Lower leg skin (tissue), 4 donors: ENCODE measurements around the gene NTF4. TPM values are rescaled to one million over a fixed set of nuclear protein-coding genes. Genes with fewer than 3 reads are reported as not detected.
"Not testable (repeated sequence)": the region's sequence is repeated elsewhere in the genome, so short reads cannot be mapped to it uniquely, and the experiment has no call there.

ENCODE experiments used
- DNase-seq, 2 donors: peaks; one replicate each; pipeline ENCODE4 v3.0.0-alpha.2; 2019; ENCODE audit warnings: low spot score in 2 of 2
- H3K4me3 ChIP-seq: fragments of 200-600 bp; sonication (generic); 2 replicates; pipeline ENCODE4 v1.5.1; 2017; ENCODE audit warnings: mild to moderate bottlenecking, low read depth; ENCODE audit not compliant: poor library complexity, severe bottlenecking
- POLR2A ChIP-seq, 2 donors: fragments of 450-650 bp; IDR thresholded peaks; one replicate each; pipeline ENCODE4 v1.6.1; 2016 to 2017; ENCODE audit warnings: antibody characterized with exemption in 2 of 2, mild to moderate bottlenecking in 1 of 2, moderate library complexity in 1 of 2
- WGBS, 2 donors: methylation state at CpG; one replicate each; pipeline ENCODE4 v1.1.5; 2018; 5-methylcytosine and 5-hydroxymethylcytosine counted together
- intact Hi-C: fragments of 100-400 bp; cut with DNase I; formaldehyde crosslinking; loops from one replicate; pipeline ENCODE4 v1.15.0; 2023; ENCODE audit warnings: low total_unique reads
- total RNA-seq, 4 donors: library from RNA; depleted of rRNA; stranded (reverse); fragments of >200 nt; gene quantifications; one replicate each; pipeline ENCODE4 v1.1.0, GENCODE V29; 2016
- TF ChIP-seq, protein P1 (sequence below), 3 donors: fragments of 450-650 bp; IDR thresholded peaks; one replicate each; pipeline ENCODE4 v1.5.1; 2016; ENCODE audit warnings: antibody characterized with exemption in 3 of 3, mild to moderate bottlenecking in 3 of 3, moderate library complexity in 2 of 3

The NTF4 gene
- total RNA-seq, 4 donors from 2014 or later = 7.4 to 16.8 (median 8.4) TPM

DNA sequence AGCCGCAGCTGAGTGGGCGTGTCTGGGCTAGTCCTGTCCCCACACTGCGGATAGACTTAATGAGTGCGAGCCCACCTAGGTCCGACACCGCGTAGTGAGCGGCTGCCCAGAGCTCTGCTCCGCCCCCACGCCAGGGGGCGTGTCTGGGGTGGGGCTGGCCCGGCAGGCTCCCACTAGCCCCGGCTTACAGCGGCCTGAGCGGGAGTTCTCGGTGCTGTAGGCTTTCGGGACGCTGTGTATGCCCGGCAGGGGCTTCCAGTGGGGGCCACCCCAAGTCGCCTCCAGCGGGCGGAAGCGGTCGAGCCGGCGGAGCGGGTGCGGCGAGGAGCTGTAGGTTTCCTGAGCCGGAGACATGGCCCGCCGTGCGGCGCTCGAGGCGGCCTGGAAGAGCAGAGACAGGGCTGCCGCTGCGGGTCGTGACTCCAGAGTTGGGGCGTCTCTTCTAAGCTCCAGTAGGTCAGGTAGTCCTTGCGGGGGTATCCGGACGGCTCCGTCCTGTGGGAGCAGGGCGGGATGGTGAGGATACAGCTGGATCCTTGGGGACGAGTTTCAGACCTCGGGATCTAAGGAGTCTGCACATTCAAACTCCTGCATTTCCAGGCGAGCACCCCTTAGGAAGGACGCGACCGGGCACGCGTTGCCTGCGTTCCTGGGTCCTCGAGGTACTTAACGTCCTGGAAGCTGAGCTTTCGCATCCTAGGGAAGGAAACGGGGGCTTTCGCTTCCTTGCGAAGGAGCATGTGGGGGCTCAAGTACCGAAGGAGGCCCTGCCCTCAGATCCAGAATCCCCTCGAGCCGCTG lies 8.3 kb downstream of the NTF4 start:
- intact Hi-C loops = no loop called here
- H3K4me3 ChIP-seq = peak overlapping the region; percentile 17
- DNase-seq = peak in 1 of 2 donors; percentile 90
- 0 to 1% methylated on average over 38 to 48 of the region's 63 CpGs for WGBS, 2 donors
- no peak for TF ChIP-seq POLR2A (IDR thresholded peaks at IDR 0.05)
- TF ChIP-seq, protein P1, sequence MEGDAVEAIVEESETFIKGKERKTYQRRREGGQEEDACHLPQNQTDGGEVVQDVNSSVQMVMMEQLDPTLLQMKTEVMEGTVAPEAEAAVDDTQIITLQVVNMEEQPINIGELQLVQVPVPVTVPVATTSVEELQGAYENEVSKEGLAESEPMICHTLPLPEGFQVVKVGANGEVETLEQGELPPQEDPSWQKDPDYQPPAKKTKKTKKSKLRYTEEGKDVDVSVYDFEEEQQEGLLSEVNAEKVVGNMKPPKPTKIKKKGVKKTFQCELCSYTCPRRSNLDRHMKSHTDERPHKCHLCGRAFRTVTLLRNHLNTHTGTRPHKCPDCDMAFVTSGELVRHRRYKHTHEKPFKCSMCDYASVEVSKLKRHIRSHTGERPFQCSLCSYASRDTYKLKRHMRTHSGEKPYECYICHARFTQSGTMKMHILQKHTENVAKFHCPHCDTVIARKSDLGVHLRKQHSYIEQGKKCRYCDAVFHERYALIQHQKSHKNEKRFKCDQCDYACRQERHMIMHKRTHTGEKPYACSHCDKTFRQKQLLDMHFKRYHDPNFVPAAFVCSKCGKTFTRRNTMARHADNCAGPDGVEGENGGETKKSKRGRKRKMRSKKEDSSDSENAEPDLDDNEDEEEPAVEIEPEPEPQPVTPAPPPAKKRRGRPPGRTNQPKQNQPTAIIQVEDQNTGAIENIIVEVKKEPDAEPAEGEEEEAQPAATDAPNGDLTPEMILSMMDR (IDR thresholded peaks at IDR 0.05) = no peak

DNA sequence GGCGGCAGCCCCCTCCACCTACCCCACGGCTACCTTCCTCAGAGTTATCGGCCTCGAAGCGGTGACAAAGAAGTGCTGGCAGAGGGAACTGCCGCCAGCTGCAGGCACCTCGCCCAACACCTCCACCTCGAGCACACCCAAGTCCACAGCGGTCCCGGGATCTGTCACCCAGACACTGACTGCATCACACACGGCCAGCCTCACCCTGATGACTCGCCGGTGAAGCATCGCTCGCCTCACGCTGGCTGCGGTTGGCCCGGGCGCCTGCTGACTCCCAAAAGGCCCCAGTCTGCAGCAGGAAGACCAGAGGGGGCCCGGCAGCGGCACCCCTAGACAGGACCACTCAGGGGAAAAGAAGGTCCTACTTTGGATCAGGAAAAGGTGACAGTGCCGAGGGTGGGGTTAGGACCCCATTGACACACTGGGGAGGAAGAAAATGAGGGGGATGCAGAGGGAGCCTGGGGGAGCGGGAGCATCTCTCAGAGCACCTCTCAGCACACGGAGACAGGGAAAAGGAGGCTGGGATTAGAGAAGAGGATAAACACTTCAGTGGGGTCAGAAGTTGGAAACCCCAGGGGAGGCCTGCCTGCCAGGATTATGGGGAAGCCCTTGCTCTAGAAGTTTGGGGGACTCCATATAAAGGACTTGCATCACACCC lies 14.1 kb downstream of the NTF4 start:
- intact Hi-C loops, DNase-seq, H3K4me3 ChIP-seq: not testable (repeated sequence)
- WGBS, 2 donors = 57 to 60% methylated on average over 21 to 23 of the region's 24 CpGs

DNA sequence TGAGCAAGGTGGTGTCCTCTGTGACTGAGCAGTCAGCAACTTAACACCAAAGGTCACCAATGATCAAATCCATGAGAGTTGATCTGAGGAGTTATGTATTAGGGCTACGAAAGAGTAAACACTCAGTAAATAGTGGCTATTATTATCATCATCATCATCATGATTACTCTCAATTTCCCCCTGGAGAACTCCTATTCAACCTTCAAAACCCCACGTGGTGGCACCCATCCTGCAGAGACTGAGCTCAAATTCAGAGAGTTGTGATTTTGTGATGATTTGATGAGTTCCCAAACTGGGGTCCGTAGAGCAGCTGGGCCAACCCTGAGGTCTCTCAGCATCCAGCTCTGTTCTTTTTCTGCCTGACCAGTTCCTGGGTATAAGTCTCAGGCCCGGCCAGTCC lies 14.8 kb downstream of the NTF4 start:
- intact Hi-C loops, DNase-seq, H3K4me3 ChIP-seq: not testable (repeated sequence)
- WGBS, 2 donors = 86 to 93% methylated on average over 3 of the region's 4 CpGs

DNA sequence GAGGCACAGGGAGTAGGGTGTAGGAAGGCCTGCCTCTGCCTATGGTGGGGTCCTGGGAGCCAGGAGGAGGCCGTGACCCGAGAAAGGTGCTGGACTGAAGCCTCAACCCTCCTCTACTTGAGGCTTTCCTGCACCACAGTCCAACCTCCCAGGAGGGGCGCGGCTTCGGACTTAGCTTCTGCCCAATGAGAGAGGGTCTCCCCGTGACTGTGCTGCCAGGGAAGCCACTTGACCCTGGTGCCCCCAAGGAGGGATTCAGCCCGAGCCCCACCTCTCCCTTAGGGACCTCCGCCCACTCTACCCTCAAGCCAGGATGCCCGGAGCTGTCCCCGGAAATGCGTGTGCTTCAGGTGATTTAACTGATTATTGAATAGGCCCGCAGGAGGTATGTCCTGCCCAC lies 15.6 kb downstream of the NTF4 start, which contains the start of gene CGB8:
TSS of gene CGB8 (minus strand) at position 101 of the 400 bp plus-strand sequence. CDS start 372 bp downstream, outside the sequence.
- intact Hi-C loops, H3K4me3 ChIP-seq, DNase-seq: not testable (repeated sequence)
- 69% methylated on average over 10 of the region's 12 CpGs; no CpG with 5 or more reads in 1 of the 2 donors for WGBS, 2 donors

DNA sequence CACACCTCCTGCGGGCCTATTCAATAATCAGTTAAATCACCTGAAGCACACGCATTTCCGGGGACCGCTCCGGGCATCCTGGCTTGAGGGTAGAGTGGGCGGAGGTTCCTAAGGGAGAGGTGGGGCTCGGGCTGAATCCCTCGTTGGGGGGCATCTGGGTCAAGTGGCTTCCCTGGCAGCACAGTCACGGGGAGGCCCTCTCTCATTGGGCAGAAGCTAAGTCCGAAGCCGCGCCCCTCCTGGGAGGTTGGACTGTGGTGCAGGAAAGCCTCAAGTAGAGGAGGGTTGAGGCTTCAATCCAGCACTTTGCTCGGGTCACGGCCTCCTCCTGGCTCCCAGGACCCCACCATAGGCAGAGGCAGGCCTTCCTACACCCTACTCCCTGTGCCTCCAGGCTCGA lies 21.1 kb downstream of the NTF4 start, which contains the start of gene CGB5:
TSS of gene CGB5 (plus strand) at position 301 of the 400 bp plus-strand sequence. CDS start 362 bp downstream, outside the sequence.
- H3K4me3 ChIP-seq, DNase-seq, intact Hi-C loops: not testable (repeated sequence)
- 69 to 76% methylated on average over 13 to 14 of the region's 15 CpGs for WGBS, 2 donors

DNA sequence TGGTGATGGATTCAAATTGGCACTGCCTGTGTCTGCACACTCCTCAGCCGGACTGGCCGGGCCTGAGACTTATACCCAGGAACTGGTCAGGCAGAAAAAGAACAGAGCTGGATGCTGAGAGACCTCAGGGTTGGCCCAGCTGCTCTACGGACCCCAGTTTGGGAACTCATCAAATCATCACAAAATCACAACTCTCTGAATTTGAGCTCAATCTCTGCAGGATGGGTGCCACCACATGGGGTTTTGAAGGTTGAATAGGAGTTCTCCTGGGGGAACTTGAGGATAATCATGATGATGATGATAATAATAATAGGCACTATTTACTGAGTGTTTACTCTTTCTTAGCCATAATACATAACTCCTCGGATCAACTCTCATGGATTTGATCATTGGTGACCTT lies 22.0 kb downstream of the NTF4 start:
- intact Hi-C loops, H3K4me3 ChIP-seq, DNase-seq: not testable (repeated sequence)
- 74 to 94% methylated on average over 2 to 4 of the region's 4 CpGs for WGBS, 2 donors

DNA sequence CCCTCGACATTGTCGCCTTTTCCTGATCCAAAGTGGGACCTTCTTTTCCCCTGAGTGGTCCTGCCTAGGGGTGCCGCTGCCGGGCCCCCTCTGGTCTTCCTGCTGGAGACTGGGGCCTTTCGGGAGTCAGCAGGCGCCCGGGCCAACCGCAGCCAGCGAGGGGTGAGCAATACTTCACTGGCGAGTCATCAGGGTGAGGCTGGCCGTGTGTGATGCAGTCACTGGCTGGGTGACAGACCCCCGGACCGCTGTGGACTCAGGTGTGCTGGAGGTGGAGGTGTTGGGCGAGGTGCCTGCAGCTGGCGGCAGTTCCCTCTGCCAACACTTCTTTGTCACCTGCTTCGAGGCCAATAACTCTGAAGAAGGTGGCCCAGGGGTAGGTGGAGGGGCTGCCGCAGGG lies 22.4 kb downstream of the NTF4 start:
- intact Hi-C loops = no loop called here
- H3K4me3 ChIP-seq = no peak overlapping the region
- DNase-seq = no peak
- no peak for TF ChIP-seq POLR2A (IDR thresholded peaks at IDR 0.05)
- TF ChIP-seq, protein P1 (IDR thresholded peaks at IDR 0.05) = no peak
- WGBS, 2 donors = 65 to 72% methylated on average over 17 of the region's 17 CpGs

DNA sequence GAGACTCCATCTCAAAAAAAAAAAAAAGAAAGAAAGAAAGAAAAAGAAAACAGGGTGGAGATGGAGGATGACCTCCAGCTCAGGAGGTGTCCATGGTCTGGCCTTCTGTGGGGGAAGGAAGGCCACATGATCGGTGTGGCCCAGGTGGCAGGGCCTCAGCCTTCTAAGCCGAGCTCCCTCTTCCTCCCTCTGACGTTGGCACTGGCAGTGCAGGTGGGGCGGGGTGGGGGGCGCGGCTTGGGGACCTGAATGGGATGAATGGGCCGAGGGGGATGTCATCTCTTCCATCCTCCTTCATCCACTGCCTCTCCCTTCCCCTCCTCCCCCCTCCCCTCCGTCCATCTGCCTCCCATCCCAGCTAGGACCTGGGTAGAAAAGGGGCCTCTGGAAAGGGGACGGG lies 24.9 kb downstream of the NTF4 start:
- intact Hi-C loops, H3K4me3 ChIP-seq, DNase-seq: not testable (repeated sequence)
- WGBS, 2 donors = 65 to 69% methylated on average over 9 of the region's 9 CpGs

DNA sequence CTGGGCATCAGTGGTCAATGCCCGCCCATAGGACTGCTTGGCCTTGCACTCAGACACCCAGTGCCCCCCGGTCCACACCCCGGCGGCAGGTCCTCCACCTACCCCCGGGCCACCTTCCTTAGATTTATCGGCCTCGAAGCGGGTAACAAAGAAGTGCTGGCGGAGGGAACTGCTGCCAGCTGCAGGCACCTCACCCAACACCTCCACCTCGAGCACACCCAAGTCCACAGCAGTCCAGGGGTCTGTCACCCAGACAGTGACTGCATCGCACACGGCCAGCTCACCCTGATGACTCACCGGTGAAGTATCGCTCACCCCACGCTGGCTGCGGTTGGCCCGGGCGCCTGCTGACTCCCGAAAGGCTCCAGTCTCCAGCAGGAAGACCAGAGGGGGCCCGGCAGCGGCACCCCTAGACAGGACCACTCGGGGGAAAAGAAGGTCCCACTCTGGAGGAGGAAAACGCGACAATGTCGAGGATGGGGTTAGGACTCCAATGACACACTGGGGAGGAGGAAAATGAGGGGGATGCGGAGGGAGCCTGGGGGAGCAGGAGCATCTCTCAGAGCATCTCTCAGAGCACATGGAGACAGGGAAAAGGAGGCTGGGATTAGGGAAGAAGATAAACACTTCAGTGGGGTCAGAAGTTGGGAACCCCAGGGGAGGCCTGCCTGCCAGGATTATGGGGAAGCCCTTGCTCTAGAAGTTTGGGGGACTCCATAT lies 25.9 kb downstream of the NTF4 start:
- WGBS, 2 donors = 82 to 83% methylated on average over 25 to 26 of the region's 26 CpGs
- DNase-seq, intact Hi-C loops: not testable (repeated sequence)

DNA sequence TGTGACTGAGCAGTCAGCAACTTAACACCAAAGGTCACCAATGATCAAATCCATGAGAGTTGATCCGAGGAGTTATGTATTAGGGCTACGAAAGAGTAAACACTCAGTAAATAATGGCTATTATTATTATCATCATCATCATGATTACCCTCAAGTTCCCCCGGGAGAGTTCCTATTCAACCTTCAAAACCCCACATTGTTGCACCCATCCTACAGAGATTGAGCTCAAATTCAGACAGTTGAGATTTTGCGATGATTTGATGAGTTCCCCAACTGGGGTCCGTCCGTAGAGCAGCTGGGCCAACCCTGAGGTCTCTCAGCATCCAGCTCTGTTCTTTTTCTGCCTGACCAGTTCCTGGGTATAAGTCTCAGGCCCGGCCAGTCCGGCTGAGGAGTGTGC lies 26.5 kb downstream of the NTF4 start:
- intact Hi-C loops, H3K4me3 ChIP-seq, DNase-seq: not testable (repeated sequence)
- 90 to 91% methylated on average over 8 of the region's 8 CpGs for WGBS, 2 donors

More for the DNA sequence above, 25.9 kb downstream of the NTF4 start:
- not testable (repeated sequence) for H3K4me3 ChIP-seq

DNA sequence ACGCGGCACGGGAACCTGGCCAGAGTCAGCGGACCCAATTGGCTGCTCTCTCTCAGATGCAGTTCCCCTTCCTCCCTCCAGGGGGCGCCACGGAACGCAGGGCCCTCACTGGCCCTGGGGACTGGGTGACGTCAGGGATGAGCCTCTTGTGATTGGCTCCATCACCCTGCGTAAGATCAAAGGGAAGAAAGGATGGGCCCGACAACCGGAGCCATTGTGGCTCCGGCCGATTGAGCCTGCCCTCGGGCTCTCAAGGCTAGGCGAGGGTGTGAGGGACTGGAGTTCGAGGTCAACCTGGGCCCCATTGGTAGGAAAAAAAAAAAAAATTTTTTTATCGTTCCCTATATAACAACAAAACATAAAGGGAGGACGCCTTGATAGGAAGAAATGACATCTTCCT lies 27.8 kb downstream of the NTF4 start, which contains the start of gene CGB1:
TSS of gene CGB1 (minus strand) at position 81 of the 400 bp plus-strand sequence. CDS start 184 bp downstream, outside the sequence.
- intact Hi-C loops, H3K4me3 ChIP-seq, DNase-seq: not testable (repeated sequence)
- 38 to 56% methylated on average over 18 of the region's 18 CpGs for WGBS, 2 donors
